ENCODE results near the gene ALB.

- TF ChIP-seq CTCF (IDR thresholded peaks at IDR 0.05), result no peak
- no peak for TF ChIP-seq EZH2 (IDR thresholded peaks at IDR 0.05; ENCODE audit: borderline replicate concordance, insufficient read depth, low read depth, low read length, poor library complexity, severe bottlenecking)
Observed at GRCh38 chr4:73415807-73416238, 11.7 kb downstream of the ALB start.
